HEK293 (cell line): Measurements from ENCODE around the gene CFH.

ENCODE experiments used
- CTCF ChIA-PET: fragments of 350-600 bp; formaldehyde crosslinking; extraction: SDS; loops from one replicate; lab custom pipeline; 2021; ENCODE audit warnings: antibody characterized with exemption; lab: Yijun Ruan, JAX
- POLR2A ChIA-PET: fragments of 300-600 bp; formaldehyde crosslinking; extraction: SDS; loops from one replicate; lab custom pipeline; 2020; ENCODE audit warnings: antibody characterized with exemption, inconsistent platforms; lab: Yijun Ruan, JAX
- H3K27ac ChIP-seq: fragments of 200-500 bp; sonication (Bioruptor generic); 2 replicates; pipeline ENCODE4 v1.5.1; 2014; ENCODE audit warnings: low read depth, low read length, control low read depth, inconsistent platforms; ENCODE audit errors: extremely low read depth
- H3K36me3 ChIP-seq, 2 experiments: fragments of 200-500 bp in 1 of 2; sonication (Bioruptor generic) in 1 of 2; 1 replicate in 1 of 2; 2 replicates in 1 of 2; pipeline ENCODE4 v1.5.1; 2014 to 2017; ENCODE audit warnings: inconsistent platforms in 2 of 2, low read length in 2 of 2; ENCODE audit not compliant: control insufficient read depth in 2 of 2, insufficient read depth in 1 of 2
- H3K4me1 ChIP-seq: fragments of 200-500 bp; sonication (Bioruptor generic); 2 replicates; pipeline ENCODE4 v1.5.1; 2014; ENCODE audit warnings: mild to moderate bottlenecking, low read length, inconsistent platforms; ENCODE audit not compliant: control insufficient read depth, insufficient read depth
- H3K4me3 ChIP-seq: 2 replicates; pipeline ENCODE4 v1.5.1; 2011; ENCODE audit warnings: low read depth, mild to moderate bottlenecking, control low read depth, low read length, moderate library complexity
- H3K9me3 ChIP-seq: fragments of 200-500 bp; sonication (Bioruptor generic); 2 replicates; pipeline ENCODE4 v1.5.1; 2014; ENCODE audit warnings: low read depth, low read length, inconsistent platforms; ENCODE audit not compliant: control insufficient read depth, insufficient read depth
- CTCF ChIP-seq: fragments of 450-650 bp; formaldehyde crosslinking; IDR thresholded peaks from 2 replicates; pipeline ENCODE4 v1.5.1; 2016; ENCODE audit warnings: missing biosample characterization, missing genetic modification characterization
- HOXC10 ChIP-seq: sonication (generic); formaldehyde crosslinking; IDR thresholded peaks from 2 replicates; pipeline ENCODE4 v1.8.1; 2023; ENCODE audit warnings: mild to moderate bottlenecking, missing genetic modification reagents
- KLF8 ChIP-seq: fragments of 450-650 bp; formaldehyde crosslinking; IDR thresholded peaks from 2 replicates; pipeline ENCODE4 v1.5.1; 2016; ENCODE audit warnings: missing biosample characterization, missing genetic modification characterization
- TRIM28 ChIP-seq: IDR thresholded peaks from 2 replicates; pipeline ENCODE4 v1.6.1; 2011; ENCODE audit warnings: low read length, control low read depth, borderline replicate concordance
- ZBTB11 ChIP-seq: fragments of 450-650 bp; formaldehyde crosslinking; conservative IDR thresholded peaks from 2 replicates; pipeline ENCODE4 v1.5.1; 2016; ENCODE audit warnings: low read depth, missing biosample characterization, missing genetic modification characterization
- ZNF132 ChIP-seq: fragments of 450-650 bp; formaldehyde crosslinking; IDR thresholded peaks from 2 replicates; pipeline ENCODE4 v1.5.1; 2017; ENCODE audit warnings: missing biosample characterization, missing genetic modification characterization, borderline replicate concordance
- ZNF157 ChIP-seq: fragments of 450-650 bp; formaldehyde crosslinking; IDR thresholded peaks from 2 replicates; pipeline ENCODE4 v1.5.1; 2016; ENCODE audit warnings: missing biosample characterization, missing genetic modification characterization
- ZNF214 ChIP-seq: fragments of 450-650 bp; formaldehyde crosslinking; IDR thresholded peaks from 2 replicates; pipeline ENCODE4 v1.5.1; 2017; ENCODE audit warnings: missing biosample characterization, mild to moderate bottlenecking, missing genetic modification characterization, borderline replicate concordance
- ZNF544 ChIP-seq: fragments of 450-650 bp; formaldehyde crosslinking; IDR thresholded peaks from 2 replicates; pipeline ENCODE4 v1.5.0; 2017; ENCODE audit warnings: missing biosample characterization, missing genetic modification characterization
- ZNF654 ChIP-seq: fragments of 450-650 bp; formaldehyde crosslinking; IDR thresholded peaks from 2 replicates; pipeline ENCODE4 v1.5.1; 2016; ENCODE audit warnings: low read depth, missing biosample characterization, missing genetic modification characterization
- ZNF658 ChIP-seq: fragments of 450-650 bp; formaldehyde crosslinking; IDR thresholded peaks from 2 replicates; pipeline ENCODE4; 2016; ENCODE audit warnings: missing biosample characterization, missing genetic modification characterization
- ZNF768 ChIP-seq: fragments of 450-650 bp; formaldehyde crosslinking; IDR thresholded peaks from 2 replicates; pipeline ENCODE4 v1.5.1; 2018; ENCODE audit warnings: missing biosample characterization, mild to moderate bottlenecking, missing genetic modification characterization
- ZNF785 ChIP-seq: fragments of 450-650 bp; formaldehyde crosslinking; IDR thresholded peaks from 2 replicates; pipeline ENCODE4 v1.5.1; 2016; ENCODE audit warnings: missing biosample characterization, missing genetic modification characterization
- ZSCAN18 ChIP-seq: fragments of 450-650 bp; formaldehyde crosslinking; IDR thresholded peaks from 2 replicates; pipeline ENCODE4 v1.5.1; 2016; ENCODE audit warnings: missing biosample characterization, missing genetic modification characterization
- ZSCAN23 ChIP-seq: fragments of 450-650 bp; formaldehyde crosslinking; IDR thresholded peaks from 2 replicates; pipeline ENCODE4 v1.5.1; 2016; ENCODE audit warnings: missing biosample characterization, missing genetic modification characterization

Gene CFH

GRCh38 chr1:196723325-196724185 is 71.7 kb downstream of the CFH start:
- no peaks in the 10 kb centered on the region for H3K36me3 ChIP-seq
- no peaks in the 10 kb centered on the region for H3K4me1 ChIP-seq
- TF ChIP-seq CTCF (tag by site-specific recombination) (peak; percentile 43; the same call in 1 of the 2 replicates), HOXC10 (CRISPR knock-in tag) (no peak), ZNF785 (tag by site-specific recombination) (no peak), ZNF654 (tag by site-specific recombination) (peak; percentile 57; the same call in 1 of the 2 replicates), TRIM28 (peak; percentile 30; the same call in 1 of the 2 replicates)
- TF ChIP-seq, all 188 proteins: peak for 3
- no peaks in the 10 kb centered on the region for H3K9me3 ChIP-seq
- H3K4me3 ChIP-seq, result no peak overlapping the region
- CTCF ChIA-PET, result interaction anchor here (0.6 to 1.7 kb wide), 10 partner anchors 14 to 633 kb away, joined by 3 to 6 read pairs (median 3); no protein-coding TSS in a partner anchor
- no peak overlapping the region for H3K27ac ChIP-seq
- POLR2A ChIA-PET, result no interaction called here

- ChIA-PET CTCF (interaction anchor here (0.7 to 0.8 kb wide), 2 partner anchors 361 to 413 kb away, joined by 4 read pairs; no protein-coding TSS in a partner anchor), POLR2A (no interaction called here)
- TF ChIP-seq KLF8 (no peak), ZNF157 (tag by site-specific recombination) (no peak), ZNF544 (tag by site-specific recombination) (no peak), ZNF768 (tag by site-specific recombination) (no peak), ZNF132 (tag by site-specific recombination) (no peak), ZNF658 (tag by site-specific recombination) (no peak), ZSCAN18 (tag by site-specific recombination) (no peak)
- Histone ChIP-seq H3K36me3 (no peaks in the 10 kb centered on the region), H3K27ac (no peak overlapping the region), H3K4me3 (no peak overlapping the region), H3K4me1 (no peaks in the 10 kb centered on the region), H3K9me3 (no peaks in the 10 kb centered on the region)
Measured at GRCh38 chr1:196732526-196732925, 80.7 kb downstream of the CFH start.

- POLR2A ChIA-PET, result no interaction called here
- Histone ChIP-seq H3K4me3 (no peak overlapping the region), H3K27ac (no peak overlapping the region), H3K4me1 (no peaks in the 10 kb centered on the region), H3K36me3 (no peaks in the 10 kb centered on the region), H3K9me3 (no peaks in the 10 kb centered on the region)
- TF ChIP-seq ZNF132 (tag by site-specific recombination) (no peak), ZNF214 (tag by site-specific recombination) (no peak), ZBTB11 (tag by site-specific recombination) (no peak), ZSCAN23 (tag by site-specific recombination) (no peak)
- CTCF ChIA-PET, result interaction anchor here (0.7 to 1.1 kb wide), 3 partner anchors 9 to 412 kb away, joined by 3 to 4 read pairs (median 4); no protein-coding TSS in a partner anchor
Measured at GRCh38 chr1:196733091-196733970, 81.5 kb downstream of the CFH start.
